ENCODE measurements around the gene CDKL5.
A peak's percentile ranks its signal among the peaks of the same experiment; 100 is the strongest.

- TF ChIP-seq CTCF (conservative IDR thresholded peaks at IDR 0.05), result peak; percentile 57
- no peak for TF ChIP-seq ZFX (IDR thresholded peaks at IDR 0.05)
These were observed 34.4 kb upstream of the CDKL5 start for GRCh38 chrX:18390941-18391538.
